ENCODE data around the gene TTC21B.

GRCh38 chr2:165897074-165897473 is 56.5 kb downstream of the TTC21B start:
- TF ChIP-seq CTCF (IDR thresholded peaks at IDR 0.05) (no peak), EP300 (IDR thresholded peaks at IDR 0.05) (no peak), POLR2A (IDR thresholded peaks at IDR 0.05) (no peak)
